H9 (cell line): ENCODE results near the gene OR5H6. TPM values are rescaled to one million over a fixed set of nuclear protein-coding genes. Genes with fewer than 3 reads are reported as not detected.

Experiments
- DNase-seq: peaks from one replicate; pipeline ENCODE4 v3.0.0-alpha.2; 2017
- H2AFZ ChIP-seq: one replicate; pipeline ENCODE4 v1.6.1; 2013; ENCODE audit warnings: mild to moderate bottlenecking, low read length, control low read depth, moderate library complexity
- H2AK5ac ChIP-seq: 2 replicates; pipeline ENCODE4 v1.6.1; 2013; ENCODE audit warnings: low read length, control low read depth, mixed read lengths; ENCODE audit not compliant: insufficient read length
- H2BK120ac ChIP-seq: one replicate; pipeline ENCODE4 v1.6.1; 2013; ENCODE audit warnings: low read depth, mild to moderate bottlenecking, low read length, control low read depth, inconsistent platforms; ENCODE audit not compliant: poor library complexity, severe bottlenecking
- H2BK12ac ChIP-seq: 2 replicates; pipeline ENCODE4 v1.6.1; 2013; ENCODE audit warnings: low read length, control low read depth, mixed read lengths, low read depth; ENCODE audit not compliant: insufficient read length
- H2BK15ac ChIP-seq: 2 replicates; pipeline ENCODE4 v1.6.1; 2013; ENCODE audit warnings: low read depth, low read length, control low read depth
- H2BK20ac ChIP-seq: one replicate; pipeline ENCODE4 v1.6.1; 2013; ENCODE audit warnings: low read depth, mild to moderate bottlenecking, low read length, control low read depth, inconsistent platforms; ENCODE audit not compliant: poor library complexity, severe bottlenecking
- H2BK5ac ChIP-seq: 2 replicates; pipeline ENCODE4 v1.6.1; 2013; ENCODE audit warnings: low read length, control low read depth, mixed read lengths; ENCODE audit not compliant: insufficient read length
- H3K14ac ChIP-seq: 2 replicates; pipeline ENCODE4 v1.6.1; 2013; ENCODE audit warnings: low read length, control low read depth; ENCODE audit not compliant: insufficient read depth
- H3K18ac ChIP-seq: 2 replicates; pipeline ENCODE4 v1.6.1; 2013; ENCODE audit warnings: low read depth, mild to moderate bottlenecking, mixed read lengths, low read length, control low read depth; ENCODE audit not compliant: insufficient read length
- H3K23ac ChIP-seq: 2 replicates; pipeline ENCODE4 v1.6.1; 2013; ENCODE audit warnings: low read length, control low read depth, mixed read lengths, low read depth; ENCODE audit not compliant: insufficient read length
- H3K23me2 ChIP-seq: 2 replicates; pipeline ENCODE4 v1.6.1; 2013; ENCODE audit warnings: low read depth, mild to moderate bottlenecking, mixed read lengths, low read length, control low read depth; ENCODE audit not compliant: insufficient read length, poor library complexity, severe bottlenecking
- H3K27ac ChIP-seq: 2 replicates; pipeline ENCODE4 v1.5.1; 2013; ENCODE audit warnings: low read length, control low read depth, mixed read lengths, low read depth; ENCODE audit not compliant: insufficient read length
- H3K27me3 ChIP-seq: 2 replicates; pipeline ENCODE4 v1.6.1; 2013; ENCODE audit warnings: low read length, control low read depth, inconsistent platforms; ENCODE audit not compliant: insufficient read depth
- H3K4ac ChIP-seq: 2 replicates; pipeline ENCODE4 v1.6.1; 2013; ENCODE audit warnings: low read depth, mild to moderate bottlenecking, control low read depth, inconsistent platforms, low read length, moderate library complexity
- H3K4me1 ChIP-seq: 2 replicates; pipeline ENCODE4 v1.6.1; 2013; ENCODE audit warnings: low read length, control low read depth, inconsistent platforms; ENCODE audit not compliant: insufficient read depth
- H3K4me2 ChIP-seq: 2 replicates; pipeline ENCODE4 v1.6.1; 2013; ENCODE audit warnings: low read length, control low read depth, mixed read lengths; ENCODE audit not compliant: insufficient read length, insufficient read depth
- H3K56ac ChIP-seq: 2 replicates; pipeline ENCODE4 v1.6.1; 2013; ENCODE audit warnings: low read depth, mild to moderate bottlenecking, mixed read lengths, low read length, control low read depth; ENCODE audit not compliant: insufficient read length
- H3K79me1 ChIP-seq: 2 replicates; pipeline ENCODE4 v1.6.1; 2013; ENCODE audit warnings: low read depth, mild to moderate bottlenecking, moderate library complexity, low read length, control low read depth, inconsistent platforms; ENCODE audit not compliant: insufficient read depth, poor library complexity, severe bottlenecking
- H3K79me2 ChIP-seq: 2 replicates; pipeline ENCODE4 v1.6.1; 2013; ENCODE audit warnings: low read length, control low read depth, inconsistent platforms; ENCODE audit not compliant: insufficient read depth
- H3K9ac ChIP-seq: 2 replicates; pipeline ENCODE4 v1.6.1; 2013; ENCODE audit warnings: low read length, control low read depth, mixed read lengths; ENCODE audit not compliant: insufficient read length; ENCODE audit errors: extremely low read depth
- H3K9me3 ChIP-seq: one replicate; pipeline ENCODE4 v1.6.1; 2013; ENCODE audit warnings: low read depth, low read length, inconsistent platforms; ENCODE audit not compliant: control insufficient read depth
- H3T11ph ChIP-seq: one replicate; pipeline ENCODE4 v1.6.1; 2013; ENCODE audit warnings: mild to moderate bottlenecking, low read length, control low read depth, inconsistent platforms
- H4K20me1 ChIP-seq: one replicate; pipeline ENCODE4 v1.6.1; 2013; ENCODE audit not compliant: control insufficient read depth, insufficient read length, insufficient read depth
- H4K5ac ChIP-seq: 2 replicates; pipeline ENCODE4 v1.6.1; 2013; ENCODE audit warnings: low read depth, mild to moderate bottlenecking, mixed read lengths, low read length, control low read depth; ENCODE audit not compliant: insufficient read length
- H4K8ac ChIP-seq: replicated peaks from 2 replicates; pipeline ENCODE4 v1.6.1; 2013; ENCODE audit warnings: low read length, control low read depth, mixed read lengths, low read depth; ENCODE audit not compliant: insufficient read length
- H4K91ac ChIP-seq: 2 replicates; pipeline ENCODE4 v1.6.1; 2013; ENCODE audit warnings: low read depth, mild to moderate bottlenecking, moderate library complexity, mixed read lengths, low read length, control low read depth; ENCODE audit not compliant: insufficient read length
- H3K27ac Mint-ChIP-seq, 3 experiments: 2 replicates in 2 of 3; 3 replicates in 1 of 3; pipeline ENCODE4 v1.8.0; 2020 to 2021; ENCODE audit warnings: mixed read lengths in 3 of 3, mild to moderate bottlenecking in 1 of 3, moderate library complexity in 1 of 3
- H3K27me3 Mint-ChIP-seq: 2 replicates; pipeline ENCODE4 v1.8.0; 2021; ENCODE audit warnings: low read depth, mild to moderate bottlenecking, moderate library complexity, mixed read lengths
- H3K36me3 Mint-ChIP-seq, 3 experiments: 2 replicates in 2 of 3; 3 replicates in 1 of 3; pipeline ENCODE4 v1.8.0; 2020 to 2021; ENCODE audit warnings: low read depth in 3 of 3, mixed read lengths in 3 of 3; ENCODE audit not compliant: insufficient read depth in 1 of 3
- H3K4me1 Mint-ChIP-seq, 2 experiments: 2 replicates each; pipeline ENCODE4 v1.8.0; 2020; ENCODE audit warnings: mixed read lengths in 2 of 2
- H3K4me3 Mint-ChIP-seq, 2 experiments: 2 replicates in 1 of 2; 3 replicates in 1 of 2; pipeline ENCODE4 v1.8.0; 2020 to 2021; ENCODE audit warnings: mild to moderate bottlenecking in 2 of 2, mixed read lengths in 2 of 2, moderate library complexity in 1 of 2
- H3K9me3 Mint-ChIP-seq, 2 experiments: 2 replicates in 1 of 2; 3 replicates in 1 of 2; pipeline ENCODE4 v1.8.0; 2020; ENCODE audit warnings: mild to moderate bottlenecking in 2 of 2, mixed read lengths in 2 of 2, moderate library complexity in 1 of 2
- CTCF ChIP-seq: fragments of 200-600 bp; sonication (generic); conservative IDR thresholded peaks from 3 replicates; pipeline ENCODE4 v1.8.0; 2021; ENCODE audit warnings: antibody characterized with exemption, mild to moderate bottlenecking
- WGBS: extraction: QIAGEN DNeasy Blood & Tissue Kit; methylation state at CpG from one replicate; pipeline ENCODE4 v1.1.7; 2013; ENCODE audit warnings: missing lambda C conversion rate, low lambda C conversion rate, mixed read lengths; ENCODE audit not compliant: insufficient read length; ENCODE audit errors: extremely low coverage; 5-methylcytosine and 5-hydroxymethylcytosine counted together
- total RNA-seq: library from RNA; stranded (reverse); gene quantifications from 2 replicates; pipeline ENCODE4 v1.2.1, GENCODE V29; 2021

Gene OR5H6
- total RNA-seq, 1 experiment from 2014 or later, result not detected

GRCh38 chr3:98233468-98233867 is 30.6 kb upstream of the OR5H6 start:
- no peak overlapping the region for H3T11ph ChIP-seq
- no peak overlapping the region for H2BK12ac ChIP-seq
- Mint-ChIP-seq H3K27ac (no peak overlapping the region; a peak in 1 of 7 replicates), H3K27me3 (no peaks in the 10 kb centered on the region), H3K9me3 (no peaks in the 10 kb centered on the region), H3K4me3 (no peak overlapping the region), H3K4me1 (no peaks in the 10 kb centered on the region), H3K36me3 (0 out of 7 replicates have a peak, but pooled peaks cover 0 to 2% (median 0%) of the 10 kb centered on the region in 3 experiments)
- no peak overlapping the region for H3K18ac ChIP-seq
- no peak overlapping the region for H2AK5ac ChIP-seq
- no peaks in the 10 kb centered on the region for H3K27me3 ChIP-seq
- no peak overlapping the region for H3K4me2 ChIP-seq
- H3K27ac ChIP-seq, result no peak overlapping the region
- no peaks in the 10 kb centered on the region for H3K79me2 ChIP-seq
- no peak for TF ChIP-seq CTCF
- no peak overlapping the region for H3K9ac ChIP-seq
- H3K56ac ChIP-seq, result no peak overlapping the region
- H2AFZ ChIP-seq, result no peak overlapping the region
- H2BK20ac ChIP-seq, result no peak overlapping the region
- H2BK5ac ChIP-seq, result no peak overlapping the region
- H3K23ac ChIP-seq, result no peak overlapping the region
- no peak for DNase-seq
- no peaks in the 10 kb centered on the region for H3K23me2 ChIP-seq
- H4K5ac ChIP-seq, result no peak overlapping the region
- WGBS, result no CpG with 5 or more reads among the region's 5 CpGs
- no peak overlapping the region for H3K4ac ChIP-seq
- H3K9me3 ChIP-seq, result no peaks in the 10 kb centered on the region
- no peak overlapping the region for H4K91ac ChIP-seq
- no peak overlapping the region for H4K8ac ChIP-seq
- H3K79me1 ChIP-seq, result no peaks in the 10 kb centered on the region
- no peaks in the 10 kb centered on the region for H4K20me1 ChIP-seq
- H3K14ac ChIP-seq, result no peak overlapping the region
- no peaks in the 10 kb centered on the region for H3K4me1 ChIP-seq
- H2BK15ac ChIP-seq, result no peak overlapping the region
- H2BK120ac ChIP-seq, result no peak overlapping the region
